GM21529 (cell line): ENCODE measurements around the gene S100A16.
"Not testable (repeated sequence)": the region's sequence is repeated elsewhere in the genome, so short reads cannot be mapped to it uniquely, and the experiment has no call there.

Experiments
- ATAC-seq: cut with Tn5 transposase; IDR thresholded peaks from one replicate; pipeline ENCODE4 v1.9.1; 2021; ENCODE audit not compliant: unreplicated experiment

The S100A16 gene

DNA sequence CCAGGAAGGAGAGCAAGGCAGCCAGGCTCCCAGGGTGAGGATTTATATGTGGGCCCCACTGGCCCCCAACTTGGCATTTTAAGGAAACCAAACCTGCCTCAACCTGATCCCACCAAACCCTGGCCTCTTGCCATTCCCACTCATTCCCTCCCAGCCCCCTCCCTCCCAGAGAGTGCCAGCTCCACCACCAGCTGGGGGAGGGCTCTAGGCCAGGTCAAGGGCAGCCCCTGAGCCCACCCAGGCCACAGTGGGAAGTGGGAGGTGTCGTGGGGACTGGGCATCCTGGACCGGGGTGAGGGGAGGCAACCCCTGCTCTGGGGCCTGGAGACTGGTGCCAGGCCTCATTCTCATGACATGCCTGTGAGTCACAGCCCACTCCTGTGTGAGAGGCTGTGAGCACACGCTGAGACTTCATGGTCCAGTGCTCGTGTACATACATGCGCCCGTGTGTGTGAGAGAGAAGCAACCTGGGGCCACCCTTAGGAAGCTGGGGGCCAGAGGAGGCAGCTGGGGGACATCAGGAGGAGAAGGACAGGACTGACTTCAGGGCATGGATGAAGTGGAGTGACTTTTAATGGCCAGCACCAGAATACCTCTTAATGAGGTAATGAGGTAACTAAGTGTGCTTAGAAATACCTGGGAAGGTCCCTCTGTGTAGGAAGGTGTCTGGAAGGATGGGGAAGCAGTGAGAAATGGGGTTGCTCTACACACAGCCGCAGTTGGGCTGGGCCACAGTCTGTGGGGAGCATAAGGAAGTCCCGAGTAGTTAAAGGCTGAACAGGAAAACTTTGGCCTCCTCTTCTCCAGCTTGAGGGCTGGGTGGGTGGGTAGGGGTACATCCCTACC, 47.2 kb downstream of the S100A16 start, which contains the start of gene S100A2:
S100A2 (minus strand) TSS at position 316 of the 846 bp plus-strand sequence. CDS start 1,967 bp downstream, outside the sequence.
- ATAC-seq: peak; percentile 42

DNA sequence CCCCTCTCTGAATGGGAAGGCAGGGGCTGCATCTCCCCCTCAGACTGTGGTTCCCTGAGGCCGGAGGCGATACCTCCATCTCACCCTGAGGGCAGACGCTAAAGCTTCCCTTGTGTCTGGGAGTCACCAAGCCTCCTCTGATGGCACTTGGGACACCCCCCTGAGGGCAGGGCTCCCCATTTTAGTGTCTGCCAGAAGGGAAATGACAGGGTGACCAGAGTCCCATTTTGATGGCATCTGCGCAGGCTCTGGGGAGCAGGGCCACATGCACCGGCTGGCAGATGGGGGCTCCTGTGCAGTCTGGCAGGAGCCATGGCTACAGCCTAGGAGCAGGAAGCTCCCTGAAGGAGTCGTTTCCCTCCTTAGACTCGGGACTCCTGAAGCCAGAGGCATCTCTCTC, 48.9 kb downstream of the S100A16 start:
- no peak for ATAC-seq

DNA sequence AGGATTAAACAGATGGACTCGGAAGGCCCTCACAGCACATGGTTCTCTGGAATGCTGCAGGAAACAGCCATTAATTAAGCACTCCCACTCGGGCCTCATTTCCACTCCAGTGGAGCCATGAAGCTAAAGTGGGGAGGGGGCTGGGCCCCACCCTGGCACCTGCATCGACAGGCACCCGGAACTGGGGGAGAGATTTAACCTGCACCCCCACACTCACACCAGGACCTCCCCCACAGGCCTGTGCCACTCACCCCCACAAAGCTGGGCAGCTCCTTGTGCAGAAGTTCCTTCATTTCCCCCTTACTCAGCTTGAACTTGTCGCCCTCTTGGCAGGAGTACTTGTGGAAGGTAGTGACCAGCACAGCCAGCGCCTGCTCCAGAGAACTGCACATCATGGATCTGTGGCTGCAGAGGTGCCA, 49.4 kb downstream of the S100A16 start:
- ATAC-seq: no peak

DNA sequence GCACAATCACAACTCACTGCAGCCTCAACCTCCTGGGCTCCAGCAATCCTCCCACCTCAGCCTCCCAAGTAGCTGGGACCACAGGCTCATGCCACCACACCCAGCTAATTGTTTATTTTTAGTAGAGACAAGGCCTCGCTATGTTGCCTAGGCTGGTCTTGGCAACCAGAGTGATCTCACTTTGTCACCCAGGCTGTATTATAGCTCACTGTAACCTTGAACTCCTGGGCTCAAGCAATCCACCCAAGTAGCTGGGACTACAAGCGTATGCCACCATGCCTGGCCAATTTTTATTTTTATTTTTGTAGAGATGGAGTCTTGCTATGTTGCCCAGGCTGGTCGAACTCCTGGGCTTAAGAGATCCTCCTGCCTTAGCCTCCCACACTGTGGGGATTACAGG, 50.9 kb downstream of the S100A16 start:
- not testable (repeated sequence) for ATAC-seq

DNA sequence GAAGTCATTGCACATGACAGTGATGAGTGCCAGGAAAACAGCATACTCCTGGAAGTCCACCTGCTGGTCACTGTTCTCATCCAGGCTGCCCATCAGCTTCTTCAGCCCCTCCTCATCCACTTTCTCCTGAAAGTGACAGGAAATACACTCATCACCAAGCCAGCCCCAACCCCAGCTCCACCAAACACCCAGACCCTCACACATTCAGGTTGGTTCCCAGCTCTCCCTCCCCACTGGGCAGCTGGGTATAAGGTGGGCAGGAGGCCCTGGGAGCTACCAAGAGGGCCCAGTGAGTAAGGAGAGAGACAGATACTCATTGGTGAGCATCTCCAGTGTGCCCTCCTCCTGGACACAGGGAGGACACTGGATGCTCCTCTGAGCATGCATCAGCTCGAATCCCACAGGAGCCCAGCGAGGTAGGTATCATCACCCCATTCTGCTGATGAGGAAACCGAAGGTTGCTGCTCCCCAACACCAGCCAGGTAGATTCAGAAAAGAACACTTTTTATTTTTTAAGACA, 51.4 kb downstream of the S100A16 start:
- ATAC-seq: no peak

DNA sequence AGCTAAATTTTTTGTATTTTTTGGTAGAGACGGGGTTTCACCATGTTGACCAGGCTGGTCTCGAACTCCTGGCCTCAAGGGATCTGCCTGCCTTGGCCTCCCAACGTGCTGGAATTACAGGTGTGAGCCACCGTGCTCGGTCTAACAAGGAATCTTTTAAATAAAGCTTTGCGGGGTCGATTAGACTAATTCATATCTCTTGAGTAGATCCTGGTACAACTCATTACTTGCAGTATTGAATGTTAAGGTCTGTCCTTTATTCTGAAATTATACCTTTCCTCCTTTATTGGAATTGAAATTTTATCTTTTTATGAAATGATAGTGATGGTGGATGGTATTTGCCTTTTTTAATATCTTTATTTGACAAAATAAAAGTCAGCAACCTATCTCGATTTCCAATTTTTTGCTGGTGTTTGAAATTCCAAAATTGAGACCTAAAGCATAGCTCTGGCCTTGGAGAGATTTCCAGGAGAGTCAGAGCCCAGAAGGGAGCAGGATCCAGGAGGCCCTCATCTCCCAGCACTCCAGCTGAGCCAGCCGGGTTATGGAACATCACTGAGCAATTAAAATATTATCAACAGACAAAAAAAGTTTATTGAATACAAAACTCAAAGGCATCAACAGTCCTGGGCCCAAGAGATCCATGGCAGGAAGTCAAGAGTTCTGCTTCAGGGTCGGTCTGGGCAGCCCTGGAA, 52.0 kb downstream of the S100A16 start:
- no peak for ATAC-seq

DNA sequence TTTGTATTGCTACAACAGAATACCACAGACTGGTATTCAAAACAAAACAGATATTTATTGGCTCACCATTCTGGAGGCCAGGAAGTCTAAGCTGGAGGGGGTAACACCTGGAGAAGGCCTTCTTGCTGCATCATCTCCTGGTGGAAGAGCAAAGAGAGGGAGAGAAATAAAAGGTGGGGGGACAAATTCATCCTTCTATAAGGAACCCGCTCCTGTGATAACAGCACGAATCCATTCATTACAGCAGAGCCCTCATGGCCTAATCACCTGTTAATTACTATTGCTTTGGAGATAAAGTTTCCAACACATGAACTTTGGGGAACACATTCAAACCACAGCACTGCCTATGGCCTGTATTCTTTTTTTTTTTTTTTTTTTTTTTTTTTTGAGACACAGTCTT, 52.7 kb downstream of the S100A16 start:
- no peak for ATAC-seq

DNA sequence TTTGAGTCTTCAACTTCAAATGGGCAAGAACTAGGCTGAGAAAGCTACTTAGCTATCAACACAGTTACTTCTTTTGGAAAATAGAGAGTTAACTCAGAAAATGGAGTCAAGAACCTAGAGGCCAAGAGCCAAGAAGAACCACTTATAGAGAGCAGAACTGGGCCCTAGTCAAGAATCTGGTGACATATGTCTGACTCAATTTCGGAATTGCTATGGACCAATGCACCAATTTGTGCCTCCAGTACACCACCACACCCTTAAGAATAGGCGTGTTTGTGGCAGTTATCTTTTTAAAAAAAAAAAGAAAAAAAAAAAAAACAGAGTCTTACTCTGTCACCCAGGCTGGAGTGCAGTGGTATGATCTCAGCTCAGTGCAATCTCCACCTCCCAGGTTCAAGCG, 55.1 kb downstream of the S100A16 start:
- no peak for ATAC-seq
